Loucy (cell line): ENCODE results near the gene POTEJ.
"Not testable (repeated sequence)": the region's sequence is repeated elsewhere in the genome, so short reads cannot be mapped to it uniquely, and the experiment has no call there.

ENCODE experiments used
- CTCF ChIP-seq: fragments of 200-600 bp; sonication (generic); conservative IDR thresholded peaks from 2 replicates; pipeline ENCODE4 v1.5.1; 2014; ENCODE audit warnings: mild to moderate bottlenecking, antibody characterized with exemption, low read length
- EZH2phosphoT487 ChIP-seq: fragments of 200-600 bp; IDR thresholded peaks from 2 replicates; pipeline ENCODE4 v1.6.1; 2018; ENCODE audit warnings: antibody characterized with exemption, mild to moderate bottlenecking, moderate library complexity, borderline replicate concordance

DNA sequence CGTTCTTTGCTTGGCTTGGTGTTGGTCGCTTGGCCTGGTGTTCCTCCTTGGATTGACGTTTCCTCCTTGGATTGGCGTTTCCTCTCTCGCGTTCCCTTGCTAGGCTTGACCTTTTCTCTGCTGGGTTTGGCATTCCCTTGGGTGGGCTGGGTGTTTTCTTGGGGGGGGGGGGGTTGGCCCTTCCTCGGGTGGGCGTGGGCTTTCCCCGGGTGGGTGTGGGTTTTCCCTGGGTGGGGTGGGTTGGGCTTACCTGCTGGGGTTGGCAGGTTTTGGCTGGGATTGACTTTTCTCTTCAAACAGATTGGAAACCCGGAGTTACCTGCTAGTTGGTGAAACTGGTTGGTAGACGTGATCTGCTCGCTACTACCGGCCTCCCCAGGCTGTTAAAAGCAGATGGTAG is at the start of gene POTEJ:
- not testable (repeated sequence) for TF ChIP-seq CTCF, EZH2phosphoT487
